ENCODE measurements around the gene LRRC10B.

The LRRC10B gene

DNA sequence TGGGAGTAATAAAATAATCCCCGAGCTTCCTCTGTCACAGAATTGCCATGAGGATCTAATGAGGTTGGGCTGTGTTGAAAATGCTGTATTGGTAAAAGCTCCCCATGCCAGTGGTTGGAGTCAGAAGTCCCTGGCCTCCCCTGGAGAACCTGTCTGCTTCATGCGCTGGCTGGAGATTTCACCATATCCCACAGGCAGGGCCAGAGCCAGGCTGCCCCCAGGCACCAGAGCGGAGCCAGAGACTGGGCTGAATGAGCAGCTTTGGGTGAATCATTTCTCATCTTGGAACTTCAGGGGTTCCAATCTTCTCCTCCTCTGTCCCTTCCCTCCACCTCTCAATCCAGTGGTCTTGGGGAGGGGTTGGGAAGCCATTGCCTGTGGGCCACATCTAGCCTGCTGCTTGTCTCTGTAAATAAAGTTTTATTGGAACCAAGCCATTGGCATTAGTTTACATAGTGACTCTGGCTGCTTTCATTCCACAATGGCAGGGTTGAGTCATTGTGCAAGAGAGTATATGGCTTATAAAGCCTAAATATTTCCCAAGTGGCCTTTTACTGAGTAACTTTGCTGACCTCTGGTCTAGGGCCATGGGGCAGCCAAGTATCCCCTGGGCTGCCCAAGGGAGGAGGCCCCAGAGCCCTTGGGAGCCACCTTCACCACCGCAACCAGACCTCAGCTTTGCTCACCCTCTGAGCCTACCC is 35.2 kb downstream of the LRRC10B start:
- H3K4me3 ChIP-seq (ENCODE audit: low read depth in 1 of 2, low read length in 1 of 2): no peak overlapping the region

GRCh38 chr11:61544466-61544865 is 35.9 kb downstream of the LRRC10B start:
- peaks cover 42% of the 10 kb centered on the region for H3K27me3 ChIP-seq
- TF ChIP-seq, protein P1, sequence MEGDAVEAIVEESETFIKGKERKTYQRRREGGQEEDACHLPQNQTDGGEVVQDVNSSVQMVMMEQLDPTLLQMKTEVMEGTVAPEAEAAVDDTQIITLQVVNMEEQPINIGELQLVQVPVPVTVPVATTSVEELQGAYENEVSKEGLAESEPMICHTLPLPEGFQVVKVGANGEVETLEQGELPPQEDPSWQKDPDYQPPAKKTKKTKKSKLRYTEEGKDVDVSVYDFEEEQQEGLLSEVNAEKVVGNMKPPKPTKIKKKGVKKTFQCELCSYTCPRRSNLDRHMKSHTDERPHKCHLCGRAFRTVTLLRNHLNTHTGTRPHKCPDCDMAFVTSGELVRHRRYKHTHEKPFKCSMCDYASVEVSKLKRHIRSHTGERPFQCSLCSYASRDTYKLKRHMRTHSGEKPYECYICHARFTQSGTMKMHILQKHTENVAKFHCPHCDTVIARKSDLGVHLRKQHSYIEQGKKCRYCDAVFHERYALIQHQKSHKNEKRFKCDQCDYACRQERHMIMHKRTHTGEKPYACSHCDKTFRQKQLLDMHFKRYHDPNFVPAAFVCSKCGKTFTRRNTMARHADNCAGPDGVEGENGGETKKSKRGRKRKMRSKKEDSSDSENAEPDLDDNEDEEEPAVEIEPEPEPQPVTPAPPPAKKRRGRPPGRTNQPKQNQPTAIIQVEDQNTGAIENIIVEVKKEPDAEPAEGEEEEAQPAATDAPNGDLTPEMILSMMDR (IDR thresholded peaks at IDR 0.05): no peak
- no peaks in the 10 kb centered on the region for H3K4me1 ChIP-seq (ENCODE audit: control insufficient read depth in 1 of 2, insufficient read depth in 1 of 2, low read depth in 1 of 2, low read length in 1 of 2)
- no peaks in the 10 kb centered on the region for H3K36me3 ChIP-seq
- no peak overlapping the region for H3K27ac ChIP-seq
- H3K9me3 ChIP-seq: no peaks in the 10 kb centered on the region
- H3K4me3 ChIP-seq (ENCODE audit: low read depth in 1 of 2, low read length in 1 of 2): no peak overlapping the region

More for the DNA sequence above, 35.2 kb downstream of the LRRC10B start:
- Histone ChIP-seq H3K36me3 (no peaks in the 10 kb centered on the region), H3K9me3 (no peaks in the 10 kb centered on the region), H3K27ac (no peak overlapping the region), H3K27me3 (peaks cover 42% of the 10 kb centered on the region), H3K4me1 (ENCODE audit: control insufficient read depth in 1 of 2, insufficient read depth in 1 of 2, low read depth in 1 of 2, low read length in 1 of 2) (no peaks in the 10 kb centered on the region)
- TF ChIP-seq, protein P1 (IDR thresholded peaks at IDR 0.05): no peak

DNA sequence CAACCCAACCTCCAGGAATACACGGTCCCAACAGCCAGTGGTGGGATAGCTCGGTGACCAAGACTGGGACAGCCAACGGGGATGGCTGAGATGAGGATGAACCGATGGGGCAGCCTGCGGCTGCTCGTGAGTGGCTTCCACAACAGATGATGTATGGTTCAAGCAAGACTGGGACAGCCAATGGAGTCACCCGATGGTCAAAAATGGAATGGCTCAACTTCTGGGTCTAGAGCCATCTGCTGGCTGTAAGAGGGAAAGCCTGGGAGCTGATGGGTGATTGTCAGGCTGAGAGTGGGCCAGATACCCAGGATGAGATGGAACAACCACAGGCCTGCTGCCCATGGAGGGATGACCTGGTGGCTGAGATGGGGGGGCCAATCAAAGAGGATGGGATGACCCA is 36.8 kb downstream of the LRRC10B start:
- H3K27me3 ChIP-seq: peaks cover 39% of the 10 kb centered on the region
- H3K4me3 ChIP-seq (ENCODE audit: low read depth in 1 of 2, low read length in 1 of 2): no peak overlapping the region
- no peak overlapping the region for H3K27ac ChIP-seq
- no peaks in the 10 kb centered on the region for H3K36me3 ChIP-seq
- H3K9me3 ChIP-seq: no peaks in the 10 kb centered on the region
- no peaks in the 10 kb centered on the region for H3K4me1 ChIP-seq (ENCODE audit: control insufficient read depth in 1 of 2, insufficient read depth in 1 of 2, low read depth in 1 of 2, low read length in 1 of 2)
- TF ChIP-seq, protein P1 (IDR thresholded peaks at IDR 0.05): no peak

- Histone ChIP-seq H3K4me3 (ENCODE audit: low read depth in 1 of 2, low read length in 1 of 2) (no peak overlapping the region), H3K36me3 (no peaks in the 10 kb centered on the region), H3K9me3 (no peaks in the 10 kb centered on the region), H3K27ac (no peak overlapping the region), H3K27me3 (peaks cover 35% of the 10 kb centered on the region), H3K4me1 (ENCODE audit: control insufficient read depth in 1 of 2, insufficient read depth in 1 of 2, low read depth in 1 of 2, low read length in 1 of 2) (no peaks in the 10 kb centered on the region)
- TF ChIP-seq, protein P1 (IDR thresholded peaks at IDR 0.05): no peak
Observed at GRCh38 chr11:61545921-61546320, 37.4 kb downstream of the LRRC10B start.

GRCh38 chr11:61546663-61547062 is 38.1 kb downstream of the LRRC10B start:
- Histone ChIP-seq H3K27ac (no peak overlapping the region), H3K27me3 (peaks cover 27% of the 10 kb centered on the region), H3K36me3 (no peaks in the 10 kb centered on the region), H3K4me1 (ENCODE audit: control insufficient read depth in 1 of 2, insufficient read depth in 1 of 2, low read depth in 1 of 2, low read length in 1 of 2) (no peaks in the 10 kb centered on the region), H3K4me3 (ENCODE audit: low read depth in 1 of 2, low read length in 1 of 2) (no peak overlapping the region), H3K9me3 (no peaks in the 10 kb centered on the region)
- TF ChIP-seq, protein P1 (IDR thresholded peaks at IDR 0.05): no peak
